HepG2 (cell line): ENCODE data around the gene RASGRF1. TPM values are rescaled to one million over a fixed set of nuclear protein-coding genes. Genes with fewer than 3 reads are reported as not detected.

ENCODE experiments used
- ATAC-seq: fragments of 200-7000 bp; cut with Tn5 transposase; 3 replicates; pipeline ENCODE4 v1.9.1; 2020; ENCODE audit warnings: mild to moderate bottlenecking, moderate library complexity
- BruUV-seq: library from RNA; stranded (reverse); fragments of 400-500 nt; replicated peaks from 2 replicates; lab custom pipeline; 2021; lab: Mats Ljungman, UMichigan
- CTCF ChIA-PET: fragments of 300-600 bp; formaldehyde crosslinking; extraction: SDS; loops from one replicate; lab custom pipeline; 2021; ENCODE audit warnings: low total read pairs, inconsistent platforms, low intra/inter-chr PET ratio; lab: Yijun Ruan, JAX
- POLR2A ChIA-PET: fragments of 350-600 bp; sonication (Branson Sonifier 250); formaldehyde crosslinking; loops from one replicate; lab custom pipeline; 2020; ENCODE audit warnings: antibody characterized with exemption, inconsistent platforms; lab: Yijun Ruan, JAX
- DNase-seq: peaks from one replicate; pipeline ENCODE4 v3.0.0-alpha.2; 2015; ENCODE audit warnings: low spot score
- FAIRE-seq: peaks from 3 replicates; lab custom pipeline; 2011; peaks lifted over from hg19 to GRCh38; lab: Jason Lieb, UNC
- H2AFZ ChIP-seq: one replicate; pipeline ENCODE4 v1.6.1; 2011; ENCODE audit warnings: low read length, inconsistent platforms
- H3K27ac ChIP-seq: fragments of 300-600 bp; 3 replicates; pipeline ENCODE4 v1.8.0; 2011; ENCODE audit warnings: mixed run types, mild to moderate bottlenecking, mixed read lengths, low read length, inconsistent platforms; ENCODE audit not compliant: insufficient read depth; ENCODE audit errors: extremely low read length
- H3K27me3 ChIP-seq, 2 experiments: fragments of 200-600 bp in 1 of 2; 2 replicates in 1 of 2; 3 replicates in 1 of 2; pipeline versions ENCODE4 v1.6.0 to v1.8.0; 2011; ENCODE audit warnings: low read length in 2 of 2, mild to moderate bottlenecking in 2 of 2, moderate library complexity in 2 of 2, inconsistent platforms in 1 of 2; ENCODE audit not compliant: insufficient read depth in 2 of 2, control insufficient read depth in 1 of 2
- H3K36me3 ChIP-seq, 2 experiments: fragments of 200-600 bp in 1 of 2; replicated peaks in 1 of 2; 2 replicates in 1 of 2; 3 replicates in 1 of 2; pipeline versions ENCODE4 v1.5.1 to v1.8.0; 2011; ENCODE audit warnings: low read length in 2 of 2, inconsistent platforms in 1 of 2; ENCODE audit not compliant: insufficient read depth in 2 of 2, control insufficient read depth in 1 of 2
- H3K4me1 ChIP-seq: 2 replicates; pipeline ENCODE4 v1.5.1; 2012; ENCODE audit warnings: low read length, inconsistent platforms; ENCODE audit not compliant: insufficient read depth
- H3K4me2 ChIP-seq: 2 replicates; pipeline ENCODE4 v1.6.0; 2011; ENCODE audit warnings: low read depth, low read length, inconsistent platforms
- H3K4me3 ChIP-seq, 3 experiments: fragments of 200-600 bp in 1 of 3; sonication (generic), shearing (Covaris generic) in 1 of 3; replicated peaks in 1 of 3; 2 replicates each; pipeline ENCODE4 v1.5.1; 2011 to 2016; ENCODE audit warnings: low read length in 3 of 3, inconsistent platforms in 2 of 3, low read depth in 2 of 3, mild to moderate bottlenecking in 2 of 3, control low read depth in 1 of 3, mixed read lengths in 1 of 3; ENCODE audit not compliant: insufficient read depth in 1 of 3
- H3K79me2 ChIP-seq: one replicate; pipeline ENCODE4 v1.6.1; 2011; ENCODE audit warnings: low read length, inconsistent platforms; ENCODE audit not compliant: insufficient read depth
- H3K9ac ChIP-seq: 2 replicates; pipeline ENCODE4 v1.6.0; 2011; ENCODE audit warnings: mild to moderate bottlenecking, low read depth, low read length, inconsistent platforms; ENCODE audit not compliant: insufficient read depth
- H3K9me3 ChIP-seq: 2 replicates; pipeline ENCODE4 v1.5.1; 2012; ENCODE audit warnings: mild to moderate bottlenecking, low read length
- H4K20me1 ChIP-seq: 2 replicates; pipeline ENCODE4 v1.6.0; 2011; ENCODE audit warnings: inconsistent platforms, mild to moderate bottlenecking, low read length, moderate library complexity; ENCODE audit not compliant: insufficient read depth
- AKNA ChIP-seq: sonication (generic); formaldehyde crosslinking; IDR thresholded peaks from 2 replicates; pipeline ENCODE4 v1.4.0; 2020; ENCODE audit warnings: missing genetic modification reagents, borderline replicate concordance
- BRF2 ChIP-seq: sonication (generic); formaldehyde crosslinking; IDR thresholded peaks from 2 replicates; pipeline ENCODE4 v1.8.1; 2022; ENCODE audit warnings: mild to moderate bottlenecking, missing genetic modification reagents
- IKZF4 ChIP-seq: sonication (generic); formaldehyde crosslinking; IDR thresholded peaks from 2 replicates; pipeline ENCODE4 v1.5.1; 2020; ENCODE audit warnings: borderline replicate concordance, mild to moderate bottlenecking, low read depth, missing genetic modification reagents; ENCODE audit errors: not compliant biosample characterization
- IRF2 ChIP-seq: IDR thresholded peaks from 2 replicates; pipeline ENCODE4 v1.6.1; 2018; ENCODE audit warnings: missing genetic modification reagents, missing compliant biosample characterization
- IRX3 ChIP-seq: sonication (generic); formaldehyde crosslinking; IDR thresholded peaks from 2 replicates; pipeline ENCODE4 v1.8.1; 2023; ENCODE audit warnings: mild to moderate bottlenecking, low read depth, missing genetic modification reagents, borderline replicate concordance
- KDM5B ChIP-seq: sonication (generic); formaldehyde crosslinking; IDR thresholded peaks from 2 replicates; pipeline ENCODE4 v1.4.0; 2020; ENCODE audit warnings: missing genetic modification reagents, mild to moderate bottlenecking, borderline replicate concordance
- LBX2 ChIP-seq: sonication (generic); formaldehyde crosslinking; IDR thresholded peaks from 2 replicates; pipeline ENCODE4 v1.5.0; 2020; ENCODE audit warnings: missing genetic modification reagents, mild to moderate bottlenecking, borderline replicate concordance
- MTF1 ChIP-seq: sonication (generic); formaldehyde crosslinking; IDR thresholded peaks from 2 replicates; pipeline ENCODE4 v1.5.0; 2020; ENCODE audit warnings: missing genetic modification reagents
- TEAD2 ChIP-seq: sonication (generic); formaldehyde crosslinking; IDR thresholded peaks from 2 replicates; pipeline ENCODE4 v1.9.0; 2021; ENCODE audit warnings: missing genetic modification reagents
- THAP9 ChIP-seq: sonication (generic); formaldehyde crosslinking; IDR thresholded peaks from 2 replicates; pipeline ENCODE4; 2020; ENCODE audit warnings: missing genetic modification reagents, mild to moderate bottlenecking, borderline replicate concordance
- TIGD3 ChIP-seq: sonication (generic); formaldehyde crosslinking; IDR thresholded peaks from 2 replicates; pipeline ENCODE4 v1.5.1; 2020; ENCODE audit warnings: mild to moderate bottlenecking, missing genetic modification reagents, borderline replicate concordance
- ZNF263 ChIP-seq: sonication (generic); formaldehyde crosslinking; IDR thresholded peaks from 2 replicates; pipeline ENCODE4 v1.4.0; 2020; ENCODE audit warnings: missing genetic modification reagents
- ZNF33B ChIP-seq: sonication (generic); formaldehyde crosslinking; IDR thresholded peaks from 2 replicates; pipeline ENCODE4 v1.5.1; 2020; ENCODE audit warnings: mild to moderate bottlenecking, missing genetic modification reagents
- ZNF792 ChIP-seq: IDR thresholded peaks from 2 replicates; pipeline ENCODE4 v1.6.1; 2016
- WGBS: methylation state at CpG from one replicate; pipeline ENCODE4 v1.1.6; 2017; ENCODE audit warnings: low lambda C conversion rate; 5-methylcytosine and 5-hydroxymethylcytosine counted together
- in situ Hi-C: cut with HindIII; loops from 2 replicates; pipeline ENCODE4 v1.10.0; 2017; ENCODE audit warnings: low pct_unique_long_range_greater_than_20kb; ENCODE audit not compliant: extremely low pct_ligation_motif_present
- intact Hi-C: fragments of 100-400 bp; cut with micrococcal nuclease; formaldehyde crosslinking; loops from one replicate; pipeline ENCODE4 v1.10.0; 2022; ENCODE audit not compliant: unreplicated experiment
- polyA plus RNA-seq, 8 experiments: library from polyadenylated mRNA; depleted of rRNA in 3 of 8; stranded (reverse) in 7 of 8; unstranded in 1 of 8; fragments of >200 nt; fragmentation: Illumina TruSeq in 4 of 8; extraction: Trizol in 4 of 8; gene quantifications; 2 replicates each; pipeline versions ENCODE4 v1.2.1 to v1.2.3, GENCODE V29; 2011 to 2016; ENCODE audit warnings: low read depth in 4 of 8, missing spikeins in 1 of 8, mixed read lengths in 1 of 8; ENCODE audit not compliant: insufficient read depth in 1 of 8
- total RNA-seq, 5 experiments: library from RNA; depleted of rRNA; stranded (reverse); fragments of >200 nt; fragmentation: Illumina TruSeq; extraction: Trizol; gene quantifications; 2 replicates each; pipeline ENCODE4 v1.2.3, GENCODE V29; 2016; ENCODE audit warnings: low read depth in 1 of 5

The RASGRF1 gene
- total and polyA plus RNA-seq, 2 of the 13 experiments (the other 11 are each of a cell fraction or from before 2014, with no cell fraction given): 0.55 to 3.0 TPM

GRCh38 chr15:79015416-79015815 lies 75.2 kb downstream of the RASGRF1 start:
- CTCF ChIA-PET: no interaction called here
- in situ Hi-C loops (no loop called here), intact Hi-C loops (no loop called here)
- peaks cover 0 to 3% of the 10 kb centered on the region in 2 experiments; a peak in 1 of 5 replicates for H3K27me3 ChIP-seq
- no peak overlapping the region for H3K4me2 ChIP-seq
- no peak overlapping the region for H3K4me3 ChIP-seq
- no peak overlapping the region for H3K9ac ChIP-seq
- no peaks in the 10 kb centered on the region for H3K36me3 ChIP-seq
- 0 out of 2 replicates have a peak, but pooled peaks cover 1% of the 10 kb centered on the region for H3K4me1 ChIP-seq
- DNase-seq (no peak), ATAC-seq (no peak), FAIRE-seq (no peak)
- 48% methylated on average over 3 of the region's 3 CpGs for WGBS
- no peak overlapping the region for H3K27ac ChIP-seq
- POLR2A ChIA-PET: no interaction called here
- no peak overlapping the region for H2AFZ ChIP-seq
- no peaks in the 10 kb centered on the region for H4K20me1 ChIP-seq
- no peaks in the 10 kb centered on the region for H3K79me2 ChIP-seq
- BruUV-seq: no TSS peak
- H3K9me3 ChIP-seq: no peaks in the 10 kb centered on the region
- TF ChIP-seq LBX2: no peak
- TF ChIP-seq THAP9 (CRISPR knock-in tag): no peak
- no peak for TF ChIP-seq IRF2
- no peak for TF ChIP-seq TIGD3 (CRISPR knock-in tag)
- TF ChIP-seq ZNF33B: no peak
- no peak for TF ChIP-seq IKZF4 (CRISPR knock-in tag)
- no peak for TF ChIP-seq IRX3 (CRISPR knock-in tag)
- no peak for TF ChIP-seq TEAD2 (CRISPR knock-in tag)
- no peak for TF ChIP-seq BRF2 (CRISPR knock-in tag)
- TF ChIP-seq KDM5B (CRISPR knock-in tag): no peak
- no peak for TF ChIP-seq ZNF263 (CRISPR knock-in tag)
- TF ChIP-seq MTF1: no peak
- TF ChIP-seq AKNA: no peak
- no peak for TF ChIP-seq ZNF792 (CRISPR knock-in tag)
